Naive thymus-derived CD8-positive, alpha-beta T cell (primary cell): Measurements from ENCODE around the gene IRF3. TPM values are rescaled to one million over a fixed set of nuclear protein-coding genes. Genes with fewer than 3 reads are reported as not detected.

Source experiments
- ATAC-seq, 2 donors: fragments of 150-1000 bp; cut with Tn5 transposase in 1 of 2; sonication (Bioruptor Pico), chemical (Tn5 transposase) in 1 of 2; 1 replicate in 1 of 2; 2 replicates in 1 of 2; pipeline ENCODE4 v1.10.0; 2021; ENCODE audit warnings: mild to moderate bottlenecking in 2 of 2, moderate library complexity in 2 of 2
- POLR2A ChIA-PET: fragments of 350-600 bp; sonication (Branson Sonifier 250); formaldehyde crosslinking; loops from one replicate; lab custom pipeline; 2021; ENCODE audit warnings: antibody characterized with exemption; lab: Charles Lee
- DNase-seq, 10 donors: peaks; one replicate each; pipeline versions ENCODE4 v3.0.0 to v3.0.0-alpha.2; 2020 to 2022
- H3K27ac Mint-ChIP-seq, 10 donors: one replicate each; pipeline ENCODE4 v1.8.0; 2020 to 2022; ENCODE audit warnings: mild to moderate bottlenecking in 10 of 10, mixed read lengths in 10 of 10, moderate library complexity in 4 of 10, inconsistent platforms in 1 of 10
- H3K27me3 Mint-ChIP-seq, 5 donors: one replicate each; pipeline ENCODE4 v1.8.0; 2021 to 2022; ENCODE audit warnings: mixed read lengths in 5 of 5
- H3K36me3 Mint-ChIP-seq, 3 donors: one replicate each; pipeline ENCODE4 v1.8.0; 2020 to 2022; ENCODE audit warnings: mixed read lengths in 3 of 3, mild to moderate bottlenecking in 2 of 3, inconsistent platforms in 1 of 3
- H3K4me1 Mint-ChIP-seq, 4 donors: one replicate each; pipeline ENCODE4 v1.8.0; 2021 to 2022; ENCODE audit warnings: mixed read lengths in 4 of 4
- H3K4me3 Mint-ChIP-seq, 10 donors: one replicate each; pipeline ENCODE4 v1.8.0; 2020 to 2022; ENCODE audit warnings: mild to moderate bottlenecking in 10 of 10, mixed read lengths in 10 of 10, moderate library complexity in 6 of 10, inconsistent platforms in 1 of 10
- H3K9me3 Mint-ChIP-seq, 9 donors: one replicate each; pipeline ENCODE4 v1.8.0; 2020 to 2022; ENCODE audit warnings: mixed read lengths in 9 of 9, mild to moderate bottlenecking in 3 of 9, inconsistent platforms in 1 of 9, moderate library complexity in 1 of 9
- polyA plus RNA-seq, 3 donors: library from polyadenylated mRNA; unstranded; fragments of 300-500 nt; fragmentation: Illumina TruSeq; gene quantifications; one replicate each; pipeline ENCODE4 v1.2.3, GENCODE V29; 2021
- total RNA-seq, 8 experiments: library from RNA in 2 of 8; stranded (reverse) in 2 of 8; gene quantifications; one replicate each; pipeline ENCODE4 v1.2.3 and lab custom pipeline; 2021 to 2026

The IRF3 gene
- total and polyA plus RNA-seq, 5 experiments from 2014 or later: 54.6 to 303 (median 76.1) TPM

DNA sequence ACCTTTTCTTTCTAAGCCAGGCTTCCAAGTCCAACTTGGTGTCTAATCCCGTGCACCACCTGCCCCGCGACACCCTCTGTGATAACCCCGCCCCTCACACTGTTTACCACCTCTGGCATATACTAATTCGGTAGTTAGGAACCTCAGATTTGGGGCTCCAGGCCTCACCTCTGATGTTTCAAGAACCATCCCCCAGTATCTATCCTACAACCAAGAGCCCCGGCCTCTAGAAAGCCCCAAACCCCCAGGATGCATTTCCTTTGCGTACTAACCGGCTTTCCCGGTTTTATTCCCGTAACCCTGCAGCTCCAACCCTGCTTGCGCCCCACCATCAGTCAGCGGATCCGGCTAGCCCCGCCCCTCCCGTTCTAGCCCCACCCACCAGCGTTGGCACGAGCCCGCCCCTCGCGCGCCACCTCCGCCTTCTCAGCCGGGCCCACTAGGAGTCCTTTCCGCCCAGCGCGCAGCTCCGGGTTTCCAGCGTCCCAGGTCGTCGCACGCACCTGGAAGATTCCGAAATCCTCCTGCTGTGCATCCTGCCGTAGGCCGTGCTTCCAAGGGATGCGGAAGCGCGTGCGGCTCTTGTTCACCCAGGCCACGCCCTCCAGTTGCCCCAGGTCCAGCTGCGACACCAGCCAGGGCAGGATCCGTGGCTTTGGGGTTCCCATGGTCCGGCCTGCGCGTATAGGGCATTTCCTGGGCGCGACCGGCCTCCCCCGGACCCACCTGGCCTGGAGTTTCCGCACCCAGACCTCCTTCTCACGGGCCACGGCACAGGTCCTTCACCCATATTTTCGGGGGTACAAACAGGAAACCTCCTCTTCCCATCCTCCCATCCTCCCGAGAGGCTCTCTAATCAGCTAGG lies 1.3 kb downstream of the IRF3 start:
- H3K4me1 Mint-ChIP-seq: peaks cover 23 to 59% (median 44%) of the 10 kb centered on the region in 4 donors
- H3K4me3 Mint-ChIP-seq: peak overlapping the region; percentile 96 to 100 (median 99)
- H3K27ac Mint-ChIP-seq: peak overlapping the region; percentile 96 to 100 (median 98)
- POLR2A ChIA-PET: interaction anchor here (0.5 to 5.6 kb wide), 21 partner anchors 9 to 720 kb away, joined by 3 to 98 read pairs (median 5); partner anchors contain the start of genes AKT1S1, AP2A1, CD37 and GYS1
- H3K36me3 Mint-ChIP-seq: peaks cover 0 to 25% (median 8%) of the 10 kb centered on the region in 3 donors
- ATAC-seq (peak; percentile 67 to 68), DNase-seq (peak; percentile 77 to 97 (median 88))
- H3K9me3 Mint-ChIP-seq: no peaks in the 10 kb centered on the region
- H3K27me3 Mint-ChIP-seq: no peaks in the 10 kb centered on the region

GRCh38 chr19:49663224-49663623 lies 2.4 kb downstream of the IRF3 start:
- Mint-ChIP-seq H3K36me3 (peaks cover 0 to 27% (median 8%) of the 10 kb centered on the region in 3 donors), H3K9me3 (no peaks in the 10 kb centered on the region), H3K27ac (peak overlapping the region; percentile 96 to 100 (median 98)), H3K27me3 (no peaks in the 10 kb centered on the region), H3K4me3 (peak overlapping the region; percentile 55 to 100 (median 98)), H3K4me1 (peaks cover 23 to 62% (median 44%) of the 10 kb centered on the region in 4 donors)
- ATAC-seq (no peak), DNase-seq (no peak)
- POLR2A ChIA-PET: interaction anchor here (1.2 to 5.6 kb wide), 9 partner anchors 13 to 168 kb away, joined by 4 to 98 read pairs (median 15); partner anchors contain the start of genes AP2A1, NOSIP, PRMT1 and PRR12

- H3K9me3 Mint-ChIP-seq: no peaks in the 10 kb centered on the region
- peak overlapping the region in 2 of 10 donors; percentile 22 to 68 for H3K27ac Mint-ChIP-seq
- no peaks in the 10 kb centered on the region for H3K27me3 Mint-ChIP-seq
- peaks cover 23 to 57% (median 39%) of the 10 kb centered on the region in 4 donors for H3K4me1 Mint-ChIP-seq
- H3K4me3 Mint-ChIP-seq: peak overlapping the region in 1 of 10 donors; percentile 11
- ATAC-seq (no peak), DNase-seq (no peak)
- peaks cover 0 to 31% (median 10%) of the 10 kb centered on the region in 3 donors for H3K36me3 Mint-ChIP-seq
- POLR2A ChIA-PET: interaction anchor here (0.6 to 5.6 kb wide), 5 partner anchors 15 to 192 kb away, joined by 3 to 98 read pairs (median 4); partner anchors contain the start of genes PRMT1, RRAS and SCAF1
Measured at GRCh38 chr19:49662011-49662410, 3.6 kb downstream of the IRF3 start.

GRCh38 chr19:49660338-49660961 lies 5.2 kb downstream of the IRF3 start:
- H3K27me3 Mint-ChIP-seq: no peaks in the 10 kb centered on the region
- H3K4me1 Mint-ChIP-seq: peaks cover 12 to 44% (median 25%) of the 10 kb centered on the region in 4 donors
- H3K27ac Mint-ChIP-seq: peak overlapping the region in 5 of 10 donors; percentile 51 to 83 (median 62)
- DNase-seq: no peak
- H3K36me3 Mint-ChIP-seq: peaks cover 0 to 42% (median 10%) of the 10 kb centered on the region in 3 donors
- no peak overlapping the region for H3K4me3 Mint-ChIP-seq
- no peak for ATAC-seq
- no peaks in the 10 kb centered on the region for H3K9me3 Mint-ChIP-seq
- POLR2A ChIA-PET: interaction anchor here (0.7 kb wide), 2 partner anchors 20 to 59 kb away, joined by 3 to 4 read pairs; partner anchors contain the start of gene RRAS

GRCh38 chr19:49658566-49659442 lies 6.9 kb downstream of the IRF3 start:
- POLR2A ChIA-PET: interaction anchor here (0.7 to 2.0 kb wide), 4 partner anchors 17 to 41 kb away, joined by 3 to 9 read pairs (median 4); partner anchors contain the start of genes PRMT1 and SCAF1
- Mint-ChIP-seq H3K9me3 (no peaks in the 10 kb centered on the region), H3K36me3 (peaks cover 0 to 51% (median 12%) of the 10 kb centered on the region in 3 donors)

DNA sequence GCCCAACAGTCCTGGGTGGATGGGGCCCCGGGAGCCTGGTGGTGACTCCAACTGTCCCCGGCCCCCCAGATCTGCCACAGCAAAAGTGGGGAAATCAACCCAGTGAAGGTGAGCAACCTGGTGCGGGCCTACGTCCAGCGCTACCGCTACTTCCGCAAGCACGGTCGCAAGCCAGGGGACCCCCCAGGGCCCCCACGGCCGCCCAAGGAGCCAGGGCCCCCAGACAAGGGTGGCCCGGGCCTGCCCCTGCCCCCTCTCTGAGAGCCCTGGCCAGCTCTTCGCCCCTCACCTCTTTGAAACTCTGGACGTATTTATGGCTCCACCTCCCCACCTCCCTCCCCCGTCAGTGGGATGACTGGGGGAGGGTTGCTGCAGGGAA lies 7.5 kb downstream of the IRF3 start:
- Mint-ChIP-seq H3K4me3 (no peak overlapping the region), H3K36me3 (peaks cover 0 to 53% (median 12%) of the 10 kb centered on the region in 3 donors), H3K27ac (peak overlapping the region in 1 of 10 donors; percentile 52), H3K4me1 (peaks cover 2 to 32% (median 12%) of the 10 kb centered on the region in 4 donors), H3K9me3 (no peaks in the 10 kb centered on the region), H3K27me3 (no peaks in the 10 kb centered on the region)
- DNase-seq (no peak), ATAC-seq (no peak)
- POLR2A ChIA-PET: interaction anchor here (1.1 to 2.0 kb wide), 2 partner anchors 16 to 41 kb away, joined by 4 to 9 read pairs; partner anchors contain the start of gene SCAF1

More at GRCh38 chr19:49658566-49659442, 6.9 kb downstream of the IRF3 start:
- H3K4me3 Mint-ChIP-seq: no peak overlapping the region
- peak overlapping the region in 2 of 10 donors; percentile 27 to 51 for H3K27ac Mint-ChIP-seq
- ATAC-seq (no peak), DNase-seq (no peak)
- no peaks in the 10 kb centered on the region for H3K27me3 Mint-ChIP-seq
- H3K4me1 Mint-ChIP-seq: peaks cover 2 to 37% (median 17%) of the 10 kb centered on the region in 4 donors

GRCh38 chr19:49657493-49658138 lies 8.0 kb downstream of the IRF3 start:
- H3K9me3 Mint-ChIP-seq: no peaks in the 10 kb centered on the region
- H3K4me3 Mint-ChIP-seq: no peak overlapping the region
- H3K4me1 Mint-ChIP-seq: peaks cover under 1 to 27% (median 8%) of the 10 kb centered on the region in 4 donors
- H3K27me3 Mint-ChIP-seq: no peaks in the 10 kb centered on the region
- ATAC-seq: no peak
- no peak for DNase-seq
- peak overlapping the region in 7 of 10 donors; percentile 22 to 87 (median 52) for H3K27ac Mint-ChIP-seq
- peaks cover 0 to 56% (median 12%) of the 10 kb centered on the region in 3 donors for H3K36me3 Mint-ChIP-seq
- POLR2A ChIA-PET: interaction anchor here (2.0 kb wide), 1 partner anchor 15 kb away, joined by 9 read pairs; the partner anchor contains the start of gene SCAF1

DNA sequence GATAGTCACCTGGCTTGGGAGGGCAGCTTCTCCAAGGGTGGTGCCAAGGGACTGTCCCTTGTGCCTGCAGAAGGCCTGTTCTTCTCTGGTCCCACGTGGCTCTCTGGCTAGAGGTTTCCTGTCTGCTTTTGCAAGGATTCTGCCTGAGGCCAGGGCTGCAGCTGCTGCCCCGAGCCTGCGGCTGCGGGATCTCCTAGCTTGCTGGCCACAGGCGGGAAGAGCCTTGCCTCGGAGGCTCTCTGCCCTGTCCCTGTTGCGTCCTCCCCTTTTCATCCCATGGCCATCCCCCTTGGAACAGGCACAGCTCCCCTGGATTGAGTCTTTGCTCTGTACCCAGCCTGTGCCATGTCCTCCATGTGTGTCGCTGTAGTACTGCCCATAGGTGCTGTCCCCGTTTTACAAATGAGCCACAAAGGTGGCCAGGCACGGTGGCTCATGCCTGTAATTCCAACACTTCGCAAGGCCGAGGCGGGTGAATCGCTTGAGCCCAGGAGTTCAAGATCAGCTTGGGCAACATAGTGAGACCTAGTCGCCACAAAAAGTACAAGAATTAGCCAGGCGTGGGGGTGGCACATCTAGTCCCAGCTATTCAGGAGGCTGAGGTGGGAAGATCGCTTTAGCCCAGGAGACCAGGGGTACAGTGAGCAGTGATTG lies 9.1 kb downstream of the IRF3 start:
- H3K27me3 Mint-ChIP-seq: no peaks in the 10 kb centered on the region
- H3K4me1 Mint-ChIP-seq: peaks cover 0 to 21% (median 7%) of the 10 kb centered on the region in 4 donors
- H3K36me3 Mint-ChIP-seq: peaks cover 0 to 53% (median 8%) of the 10 kb centered on the region in 3 donors
- no peak overlapping the region for H3K4me3 Mint-ChIP-seq
- H3K27ac Mint-ChIP-seq: peak overlapping the region in 3 of 10 donors; percentile 37 to 73 (median 71)
- no peaks in the 10 kb centered on the region for H3K9me3 Mint-ChIP-seq
- ATAC-seq (no peak), DNase-seq (no peak)
- POLR2A ChIA-PET: interaction anchor here (0.7 to 3.3 kb wide), 4 partner anchors 8 to 20 kb away, joined by 3 to 21 read pairs (median 9); partner anchors contain the start of genes BCL2L12, IRF3, RRAS and SCAF1

DNA sequence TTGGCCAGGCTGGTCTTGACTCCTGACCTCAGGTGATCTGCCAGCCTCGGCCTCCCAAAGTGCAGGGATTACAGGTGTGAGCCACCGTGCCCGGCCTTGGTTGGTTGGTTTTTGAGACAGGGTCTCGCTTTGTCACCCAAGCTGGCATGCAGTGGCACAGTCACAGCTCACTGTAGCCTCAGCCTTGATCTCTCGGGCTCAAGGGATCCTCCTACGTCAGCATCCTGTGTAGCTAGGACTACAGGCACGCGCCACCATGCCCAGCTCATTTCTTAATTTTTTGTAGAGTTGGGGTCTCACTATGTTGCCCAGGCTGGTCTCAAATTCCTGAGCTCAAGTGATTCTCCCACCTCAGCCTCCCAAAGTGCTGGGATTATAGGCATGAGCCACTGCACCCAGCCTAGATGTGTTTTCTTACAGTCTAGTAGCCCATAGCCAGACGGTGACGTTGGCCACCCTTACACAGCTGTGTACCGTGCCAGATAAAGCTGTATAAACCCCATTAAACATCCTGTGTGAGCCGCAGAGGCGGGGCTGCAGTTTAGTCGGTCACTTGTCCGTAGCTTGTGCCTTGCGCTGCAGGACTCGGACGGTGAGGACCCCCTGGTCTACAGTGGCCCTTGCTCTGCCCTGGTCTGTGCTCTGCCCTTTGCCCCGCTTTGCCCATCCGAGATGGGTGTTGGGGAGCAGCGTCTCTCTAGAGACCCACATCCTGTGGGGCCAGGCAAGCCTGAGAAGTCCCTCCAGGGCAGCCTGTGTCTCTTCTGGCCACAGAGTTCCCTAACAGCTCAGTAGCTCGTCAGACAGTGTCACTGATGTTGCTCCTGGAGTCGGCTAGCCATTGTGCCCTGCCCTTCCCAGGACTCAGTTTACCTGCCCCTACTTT lies 9.8 kb downstream of the IRF3 start:
- H3K36me3 Mint-ChIP-seq: peaks cover 0 to 48% (median 6%) of the 10 kb centered on the region in 3 donors
- DNase-seq: no peak
- no peak for ATAC-seq
- H3K4me1 Mint-ChIP-seq: peaks cover 0 to 15% (median 5%) of the 10 kb centered on the region in 4 donors
- H3K4me3 Mint-ChIP-seq: no peak overlapping the region
- H3K9me3 Mint-ChIP-seq: no peaks in the 10 kb centered on the region
- H3K27ac Mint-ChIP-seq: peak overlapping the region in 3 of 10 donors; percentile 21 to 58 (median 32)
- POLR2A ChIA-PET: interaction anchor here (0.7 to 3.3 kb wide), 3 partner anchors 9 to 20 kb away, joined by 3 to 21 read pairs (median 9); partner anchors contain the start of genes BCL2L12, IRF3, RRAS and SCAF1
- H3K27me3 Mint-ChIP-seq: no peaks in the 10 kb centered on the region
